Ascending aorta (tissue), 2 donors: ENCODE data around the gene DNAAF1. TPM values are rescaled to one million over a fixed set of nuclear protein-coding genes. Genes with fewer than 3 reads are reported as not detected.
A peak's percentile ranks its signal among the peaks of the same experiment; 100 is the strongest.

Source experiments
- DNase-seq, 2 donors: peaks; one replicate each; pipeline ENCODE4 v3.0.0-alpha.2; 2019; ENCODE audit warnings: low spot score in 2 of 2
- H3K27ac ChIP-seq, 2 donors: fragments of 200-600 bp; sonication (generic); one replicate each; pipeline ENCODE4 v1.5.1; 2016 to 2017; ENCODE audit warnings: mild to moderate bottlenecking in 1 of 2
- H3K27me3 ChIP-seq: fragments of 200-600 bp; sonication (generic); one replicate; pipeline ENCODE4 v1.5.1; 2017
- H3K36me3 ChIP-seq, 2 donors: fragments of 200-600 bp; sonication (generic); one replicate each; pipeline ENCODE4 v1.5.1; 2016
- H3K4me1 ChIP-seq, 2 donors: fragments of 200-600 bp; sonication (generic); one replicate each; pipeline ENCODE4 v1.5.1; 2016 to 2017; ENCODE audit warnings: mild to moderate bottlenecking in 1 of 2
- H3K4me3 ChIP-seq, 2 donors: fragments of 200-600 bp; sonication (generic); one replicate each; pipeline ENCODE4 v1.5.1; 2016 to 2017; ENCODE audit warnings: mild to moderate bottlenecking in 1 of 2
- H3K9me3 ChIP-seq, 2 donors: fragments of 200-600 bp; sonication (generic); one replicate each; pipeline ENCODE4 v1.5.1; 2016
- CTCF ChIP-seq, 3 experiments: fragments of 200-600 bp in 2 of 3; fragments of 450-650 bp in 1 of 3; sonication (generic) in 2 of 3; IDR thresholded peaks; one replicate each; pipeline ENCODE4 v1.5.1; 2016 to 2019; ENCODE audit warnings: antibody characterized with exemption in 3 of 3, mild to moderate bottlenecking in 1 of 3, moderate library complexity in 1 of 3
- intact Hi-C: fragments of 100-400 bp; cut with DNase I; formaldehyde crosslinking; loops from one replicate; pipeline ENCODE4 v1.15.1; 2023
- total RNA-seq: library from RNA; depleted of rRNA; stranded (reverse); fragments of >200 nt; gene quantifications from one replicate; pipeline ENCODE4 v1.1.0, GENCODE V29; 2016

DNAAF1 gene
- total RNA-seq, result not detected

DNA sequence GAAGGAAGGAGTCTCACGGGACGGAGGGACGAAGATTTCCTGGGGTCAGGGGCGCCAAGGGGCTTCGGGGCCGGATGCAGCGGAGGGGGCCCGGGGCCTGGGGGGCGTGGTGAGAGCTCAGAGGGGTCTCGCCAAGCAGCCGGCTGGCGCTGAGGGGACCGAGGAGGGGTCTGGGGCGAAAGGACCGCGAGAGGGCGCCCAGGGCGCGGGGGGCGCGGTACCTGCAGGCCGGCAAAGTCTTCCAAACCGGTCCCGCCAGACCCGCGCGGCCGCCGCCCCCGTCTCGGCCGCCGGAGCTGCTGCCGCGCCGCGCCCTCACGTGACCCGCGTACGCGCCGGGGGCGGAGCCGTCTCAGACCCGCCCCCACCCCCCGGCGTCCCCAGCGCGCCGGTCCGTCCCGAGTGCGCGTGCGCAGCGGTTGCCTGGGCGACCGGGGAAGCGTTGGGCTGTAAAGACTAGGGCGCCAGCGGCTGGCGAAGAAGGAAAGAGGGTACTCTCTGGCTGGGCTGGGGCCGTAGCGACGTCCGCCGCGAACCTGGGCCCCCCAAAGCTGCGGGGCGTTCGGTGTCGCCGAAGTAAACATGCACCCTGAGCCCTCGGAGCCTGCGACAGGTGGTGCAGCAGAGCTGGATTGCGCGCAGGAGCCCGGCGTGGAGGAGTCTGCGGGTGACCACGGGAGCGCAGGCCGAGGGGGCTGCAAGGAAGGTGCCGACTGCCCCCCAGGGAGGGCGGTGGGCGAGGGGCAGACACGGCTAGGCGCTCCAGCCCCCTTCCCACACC, at the start of gene DNAAF1, which contains the start of gene HSDL1:
DNAAF1 (plus strand) TSS at position 450 of the 781 bp plus-strand sequence; CDS start at position 583, 133 bp downstream.
HSDL1 (minus strand) TSS at position 319 of the 781 bp plus-strand sequence. CDS start 13,856 bp downstream, outside the sequence.
- Histone ChIP-seq H3K9me3 (no peaks in the 10 kb centered on the region), H3K27me3 (no peaks in the 10 kb centered on the region), H3K4me3 (peak within 1 kb of the TSS; percentile 61 to 97), H3K27ac (peak within 1 kb of the TSS; percentile 27 to 76), H3K4me1 (peaks cover 0 to 7% of the 10 kb centered on the region in 2 donors), H3K36me3 (no peaks in the 10 kb centered on the region)
- no peak for TF ChIP-seq CTCF (IDR thresholded peaks at IDR 0.05)
- peak; percentile 42 to 93 for DNase-seq
- intact Hi-C loops, result loop anchor here (1.0 kb wide), 2 partner anchors 29 to 42 kb away; partner anchors contain the start of genes MBTPS1 and TAF1C

- no peak for TF ChIP-seq CTCF (IDR thresholded peaks at IDR 0.05)
- Histone ChIP-seq H3K27ac (no peak overlapping the region), H3K4me3 (no peak overlapping the region), H3K9me3 (no peaks in the 10 kb centered on the region), H3K27me3 (no peaks in the 10 kb centered on the region), H3K4me1 (no peaks in the 10 kb centered on the region), H3K36me3 (peaks cover 68 to 96% of the 10 kb centered on the region in 2 donors)
- intact Hi-C loops, result no loop called here
- DNase-seq, result no peak
Observed at GRCh38 chr16:84095466-84095865, 49.6 kb upstream of the DNAAF1 start.

- peaks cover 59 to 90% of the 10 kb centered on the region in 2 donors for H3K36me3 ChIP-seq
- no peak overlapping the region for H3K4me3 ChIP-seq
- DNase-seq, result no peak
- intact Hi-C loops, result no loop called here
- no peaks in the 10 kb centered on the region for H3K9me3 ChIP-seq
- H3K27me3 ChIP-seq, result no peaks in the 10 kb centered on the region
- H3K27ac ChIP-seq, result no peak overlapping the region
- no peaks in the 10 kb centered on the region for H3K4me1 ChIP-seq
- no peak for TF ChIP-seq CTCF (IDR thresholded peaks at IDR 0.05)
Observed at GRCh38 chr16:84096447-84097005, 48.6 kb upstream of the DNAAF1 start.

- Histone ChIP-seq H3K27me3 (no peaks in the 10 kb centered on the region), H3K4me1 (no peaks in the 10 kb centered on the region), H3K4me3 (no peak overlapping the region), H3K9me3 (no peaks in the 10 kb centered on the region), H3K27ac (no peak overlapping the region), H3K36me3 (peaks cover 40 to 66% of the 10 kb centered on the region in 2 donors)
- intact Hi-C loops, result no loop called here
- DNase-seq, result no peak
- no peak for TF ChIP-seq CTCF (IDR thresholded peaks at IDR 0.05)
Observed at GRCh38 chr16:84098939-84099338, 46.2 kb upstream of the DNAAF1 start.

DNA sequence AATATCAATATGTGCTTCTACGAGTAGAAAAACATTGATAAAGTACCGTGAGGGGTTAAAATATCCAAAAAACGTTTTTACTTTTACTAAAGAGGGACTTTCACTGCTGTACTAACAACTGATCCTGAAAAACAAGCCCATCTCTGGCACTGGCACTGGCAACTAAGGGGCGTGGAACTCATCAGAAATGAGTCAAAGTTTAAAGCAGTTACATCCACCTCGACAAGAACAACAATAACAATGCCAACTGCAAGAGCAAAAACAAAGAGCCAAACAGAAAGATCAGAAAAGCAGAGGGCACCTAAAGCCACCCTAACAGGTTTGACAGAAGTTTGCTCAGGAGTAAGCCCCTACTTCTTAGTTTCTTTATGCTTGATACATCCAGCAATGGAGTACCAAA, 41.4 kb upstream of the DNAAF1 start:
- no peak overlapping the region for H3K27ac ChIP-seq
- no peak for TF ChIP-seq CTCF (IDR thresholded peaks at IDR 0.05)
- H3K9me3 ChIP-seq, result no peaks in the 10 kb centered on the region
- intact Hi-C loops, result no loop called here
- H3K36me3 ChIP-seq, result peaks cover 16 to 36% of the 10 kb centered on the region in 2 donors
- H3K4me3 ChIP-seq, result no peak overlapping the region
- no peaks in the 10 kb centered on the region for H3K27me3 ChIP-seq
- no peak for DNase-seq
- no peaks in the 10 kb centered on the region for H3K4me1 ChIP-seq
